ENCODE results near the gene MFF. TPM values are rescaled to one million over a fixed set of nuclear protein-coding genes. Genes with fewer than 3 reads are reported as not detected.

The MFF gene
- 45.1 and 46.3 TPM in 2 replicates for total RNA-seq

GRCh38 chr2:227324995-227325838 lies at the start of gene MFF:
MFF (plus strand) TSS chr2:227325251; CDS start chr2:227330666, 5,415 bp downstream.

DNA sequence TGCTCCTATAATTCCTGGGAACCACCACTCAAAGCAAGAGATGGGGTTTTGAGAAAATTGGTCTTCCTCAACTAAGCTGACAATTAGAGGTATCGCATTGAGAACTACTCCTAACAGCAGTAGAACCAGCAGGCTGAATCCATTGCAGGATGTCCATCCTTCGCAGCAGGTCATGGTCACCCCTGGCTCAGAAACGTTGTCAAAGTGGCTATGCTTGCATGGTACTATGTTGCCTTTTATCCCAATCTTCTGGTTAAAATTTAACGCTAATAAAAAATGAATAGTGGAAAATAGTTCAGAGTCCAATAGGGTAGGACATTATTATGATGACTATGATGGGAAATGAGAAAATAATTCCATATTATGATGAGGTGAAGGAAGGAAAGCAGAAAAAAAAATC lies 54.0 kb downstream of the MFF start, which contains the start of gene TM4SF20:
Gene TM4SF20, minus strand, starts transcription at position 212 of the 400 bp plus-strand sequence. Its CDS starts 38 bp downstream, at position 174.

GRCh38 chr2:227387583-227387982 lies 62.5 kb downstream of the MFF start, which contains the start of gene SCYGR1:
SCYGR1 (minus strand) TSS chr2:227387949; CDS start chr2:227387949, 0 bp downstream.

Other genes starting within 250 kb of the MFF start
- 4.7 and 5.3 TPM in 2 replicates for gene COL4A4, start 161.0 kb upstream of the MFF start, total RNA-seq
- gene COL4A3, start 160.6 kb upstream of the MFF start, total RNA-seq, result 0.39 and 0.43 TPM in 2 replicates
- gene TM4SF20, start 54.1 kb downstream of the MFF start, total RNA-seq, result not detected in 2 replicates
- not detected in 2 replicates for gene SCYGR1, start 62.7 kb downstream of the MFF start, total RNA-seq
- gene AGFG1, start 146.9 kb downstream of the MFF start, total RNA-seq, result 25.1 and 94.8 TPM in 2 replicates

Measured in placental epithelial cell (primary cell).